Measurements from ENCODE around the gene ADIG.
"Not testable (repeated sequence)": the region's sequence is repeated elsewhere in the genome, so short reads cannot be mapped to it uniquely, and the experiment has no call there.

Gene ADIG

DNA sequence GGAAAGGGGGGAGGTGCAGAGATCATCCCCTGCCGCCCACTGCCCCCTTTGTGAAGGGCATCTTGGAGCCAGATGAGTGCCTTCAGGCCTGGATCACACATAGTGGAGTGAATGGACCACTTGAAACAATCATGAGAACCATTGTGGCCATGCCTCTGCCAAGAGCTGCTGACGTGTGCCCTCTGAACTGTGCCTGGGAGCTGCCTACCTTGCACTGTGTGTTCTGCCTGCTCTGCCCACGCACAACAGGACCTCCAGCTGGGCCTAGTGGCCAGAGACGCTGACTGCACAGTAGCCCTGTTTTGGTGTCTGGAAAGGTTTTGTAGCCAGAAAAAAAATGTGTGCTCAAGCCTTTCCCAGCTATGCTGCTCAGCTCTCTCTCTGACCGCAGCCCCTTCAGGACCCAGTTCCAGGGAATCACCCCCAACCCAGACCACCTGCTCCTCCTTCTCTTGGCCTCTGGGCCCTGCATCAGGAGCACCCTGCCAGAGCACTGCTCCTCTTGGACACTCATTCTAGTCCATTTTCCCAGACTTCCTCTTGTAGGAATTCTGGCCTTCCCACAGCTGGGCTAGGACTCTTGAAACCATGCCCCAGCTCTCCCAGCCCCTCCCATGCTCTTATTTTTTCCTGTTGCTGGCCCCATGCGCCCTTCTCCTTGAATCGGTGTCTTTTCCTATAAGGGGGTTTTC lies 1.6 kb upstream of the ADIG start:
- no peak for DNase-seq

DNA sequence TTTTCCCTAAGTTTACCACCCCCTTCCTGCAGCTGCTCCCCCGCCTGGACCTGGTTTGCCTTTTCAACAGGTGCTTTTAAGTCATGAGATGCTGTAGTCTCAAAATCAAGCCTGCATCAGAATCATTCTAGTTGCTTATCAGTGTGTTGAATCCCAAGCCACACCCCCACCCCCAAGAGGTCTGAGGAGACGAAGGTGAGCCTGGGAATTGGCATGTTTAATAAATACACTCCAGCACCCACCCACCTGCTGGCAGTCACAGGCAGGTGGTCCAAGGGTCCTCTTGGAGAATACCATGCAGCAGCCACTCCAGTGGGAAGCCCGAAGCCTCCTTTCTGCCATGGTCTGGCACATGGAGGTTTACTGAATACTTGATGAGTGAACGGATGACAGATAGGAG lies 1.1 kb upstream of the ADIG start:
- DNase-seq, result no peak

DNA sequence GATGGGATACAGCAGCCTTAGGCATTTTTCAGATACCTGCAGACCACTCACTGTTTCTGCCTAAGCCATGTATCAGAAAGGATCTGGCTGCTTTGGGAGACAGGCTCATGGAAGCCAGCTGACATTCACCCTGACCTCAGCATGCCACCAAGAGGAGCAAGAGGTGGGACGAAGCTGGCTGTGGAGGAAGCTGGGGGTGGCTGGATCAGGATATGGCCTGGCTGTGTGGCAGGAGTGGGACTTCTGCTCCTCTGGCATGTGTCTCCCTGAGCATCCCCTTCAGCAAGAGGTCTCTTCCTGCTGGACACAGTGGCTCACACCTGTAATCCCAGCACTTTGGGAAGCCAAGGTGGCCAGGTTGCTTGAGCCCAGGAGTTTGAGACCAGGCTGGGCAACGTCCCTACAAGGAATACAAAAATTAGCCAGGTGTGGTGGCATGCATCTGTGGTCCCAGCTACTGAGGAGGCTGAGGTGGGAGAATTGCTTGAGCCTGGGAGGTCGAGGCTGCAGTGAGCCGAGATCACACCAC lies 897 bp downstream of the ADIG start:
- DNase-seq, result no peak

DNA sequence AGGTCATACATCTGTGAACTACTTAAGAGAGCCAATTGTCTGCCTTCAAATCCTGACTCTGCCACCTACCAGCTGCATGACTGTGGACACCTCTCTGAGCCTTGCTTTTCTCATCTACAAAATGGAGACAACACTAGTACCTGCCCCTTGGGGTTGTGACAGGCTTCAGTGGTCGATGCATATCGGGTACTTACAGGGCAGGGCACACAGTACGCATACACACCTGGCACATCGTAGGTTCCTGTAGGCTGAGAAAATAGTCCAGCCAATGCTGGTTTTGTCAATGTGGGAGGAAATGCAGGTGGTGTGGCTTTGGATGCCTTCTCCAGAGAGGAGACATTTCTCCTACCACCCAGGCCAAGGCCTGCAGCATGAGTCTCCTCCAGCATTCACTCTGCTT lies 2.3 kb downstream of the ADIG start:
- no peak for DNase-seq

DNA sequence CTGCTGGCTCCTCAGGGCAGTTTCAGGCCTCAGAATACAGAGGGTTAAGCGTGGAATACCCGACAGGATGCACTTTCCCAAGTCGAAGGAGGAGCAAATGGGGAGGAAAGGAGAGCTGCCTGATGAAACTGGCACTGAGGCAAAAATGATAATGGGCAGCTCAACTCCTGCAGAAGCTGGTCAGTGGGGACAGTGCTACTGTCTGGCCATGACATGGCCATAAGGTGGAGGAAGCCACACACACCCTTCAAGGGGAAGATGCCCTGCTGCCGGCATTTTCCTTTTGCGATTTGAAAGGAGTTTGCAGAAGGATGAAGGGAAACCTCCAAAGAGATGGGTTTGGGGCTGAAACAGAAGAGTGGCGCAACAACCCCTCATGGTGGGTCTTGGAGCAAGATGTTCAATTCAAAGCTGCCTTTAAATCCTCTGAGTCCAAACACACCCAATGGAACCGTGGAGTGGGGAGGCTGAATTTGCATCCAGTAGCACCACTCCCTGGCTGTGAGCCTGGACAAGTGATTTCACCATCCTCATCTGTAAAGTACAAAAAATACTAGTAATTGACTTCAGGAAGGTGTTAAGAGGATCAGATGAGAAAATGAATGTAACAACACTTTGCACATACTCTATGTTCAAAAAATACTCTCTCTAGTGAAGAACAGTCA lies 3.2 kb downstream of the ADIG start:
- no peak for DNase-seq

DNA sequence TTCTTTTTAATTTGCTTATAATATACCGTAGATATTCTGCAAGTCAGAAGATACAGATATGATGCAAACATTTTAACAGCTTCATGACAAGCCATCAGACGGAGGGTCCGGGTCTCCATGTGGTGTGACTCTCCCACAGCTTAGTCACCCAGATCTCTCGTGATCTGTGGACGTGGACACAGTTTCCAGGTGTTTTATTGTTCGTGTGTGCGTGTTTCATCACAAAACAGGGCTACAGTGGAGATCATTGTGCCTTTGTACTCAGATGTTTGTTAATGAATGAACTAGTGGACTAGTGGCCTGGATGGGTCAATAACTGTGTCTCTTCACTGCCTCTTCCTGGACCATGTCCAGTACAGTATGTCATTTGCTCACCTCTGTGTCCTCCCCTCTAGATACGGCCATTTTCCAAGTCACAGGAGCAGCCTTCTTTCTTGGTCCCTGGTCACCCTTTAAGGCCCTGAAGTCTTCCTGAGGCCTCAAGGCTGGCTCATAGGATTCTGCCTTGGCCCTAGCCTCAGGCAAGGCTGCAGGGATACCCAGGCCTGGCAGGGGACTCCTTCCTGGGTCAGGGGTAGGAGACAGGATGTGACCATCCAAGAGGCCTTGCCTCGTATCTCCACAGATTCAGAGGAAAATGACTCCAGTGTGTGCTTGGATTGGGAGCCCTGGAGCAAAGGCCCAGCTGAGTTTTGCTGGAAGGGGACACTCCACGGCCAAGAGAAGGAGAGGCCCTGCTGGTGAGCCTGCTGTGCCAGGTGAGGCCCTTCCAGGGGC lies 4.6 kb downstream of the ADIG start:
- DNase-seq, result no peak

DNA sequence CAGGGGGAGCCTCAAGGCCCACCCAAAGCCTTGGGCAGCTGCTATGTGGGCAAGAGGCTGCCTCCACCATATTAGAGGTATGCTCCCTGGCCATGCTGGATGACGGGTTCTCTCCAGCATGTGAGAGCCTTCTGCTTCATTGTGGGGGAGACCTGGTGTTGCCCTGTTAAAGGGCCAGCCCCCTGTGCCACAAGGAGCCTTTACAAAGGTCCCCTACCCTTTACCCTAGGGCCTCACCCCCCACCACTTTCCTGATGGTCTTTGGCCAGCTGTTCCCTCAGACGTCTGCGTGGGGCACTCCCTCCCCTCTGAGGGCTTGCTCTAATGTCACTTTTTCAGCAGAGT lies 5.2 kb downstream of the ADIG start:
- no peak for DNase-seq

DNA sequence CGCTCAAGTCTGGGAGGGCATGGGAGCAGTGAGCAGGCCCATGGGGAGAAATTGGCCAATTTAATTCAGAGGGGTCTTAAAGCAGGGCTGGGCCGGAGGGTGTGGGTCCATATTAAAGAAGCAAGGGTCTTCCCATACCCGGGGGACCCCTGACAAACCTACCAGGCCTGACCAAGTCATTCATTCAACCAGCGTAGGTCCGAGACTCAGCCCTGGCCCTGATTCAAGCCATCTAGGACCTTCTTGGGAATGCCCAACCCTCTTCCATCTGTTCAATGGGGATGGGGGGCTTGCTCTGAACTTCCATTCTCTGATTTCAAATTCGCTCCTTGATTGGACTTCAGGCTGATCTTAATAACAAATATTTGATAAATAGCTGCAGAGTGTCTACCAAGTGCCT lies 7.3 kb downstream of the ADIG start:
- no peak for DNase-seq

DNA sequence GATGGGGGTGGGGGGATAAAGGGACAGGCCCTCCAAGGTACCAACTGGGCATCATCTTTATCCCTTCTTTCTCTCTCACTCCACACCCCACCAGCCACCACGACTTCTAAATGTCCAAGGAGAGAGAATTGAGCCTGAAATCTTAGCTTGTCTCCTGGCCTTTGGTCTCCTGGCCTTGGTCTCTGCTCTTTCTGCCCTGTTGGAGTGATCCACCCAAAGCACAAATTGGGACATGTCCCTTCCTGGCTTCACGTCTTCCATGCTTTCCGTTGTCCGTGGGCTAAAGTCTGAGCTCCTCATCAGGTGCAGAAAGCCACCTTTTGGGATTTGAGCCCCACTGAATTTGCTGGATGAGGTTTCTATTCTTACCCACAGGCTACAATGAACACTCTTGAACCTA lies 8.4 kb downstream of the ADIG start:
- DNase-seq, result no peak

DNA sequence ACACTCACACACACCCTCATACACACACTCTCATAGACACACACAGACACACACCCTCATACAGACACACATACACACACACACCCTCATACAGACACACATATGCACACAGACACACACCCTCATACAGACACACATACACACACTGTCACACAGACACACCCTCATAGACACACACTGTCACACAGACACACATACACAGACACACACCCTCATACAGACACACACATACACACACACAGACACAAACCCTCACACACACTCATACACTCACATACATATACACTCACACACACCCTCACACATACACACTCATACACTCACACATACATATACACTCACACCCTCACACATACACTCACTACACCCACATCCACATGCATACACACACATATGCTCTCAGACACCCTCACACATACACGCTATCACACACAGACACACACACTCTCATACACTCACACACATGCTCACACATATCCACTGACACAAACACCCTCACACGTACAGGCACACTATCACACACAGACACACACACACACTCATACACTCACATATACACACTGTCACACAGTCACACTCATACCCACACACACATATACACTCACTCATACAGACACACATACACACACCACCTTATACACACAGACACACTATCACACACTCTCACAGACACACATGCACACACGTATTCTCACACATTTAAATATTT lies 9.1 kb downstream of the ADIG start:
- DNase-seq, result no peak

DNA sequence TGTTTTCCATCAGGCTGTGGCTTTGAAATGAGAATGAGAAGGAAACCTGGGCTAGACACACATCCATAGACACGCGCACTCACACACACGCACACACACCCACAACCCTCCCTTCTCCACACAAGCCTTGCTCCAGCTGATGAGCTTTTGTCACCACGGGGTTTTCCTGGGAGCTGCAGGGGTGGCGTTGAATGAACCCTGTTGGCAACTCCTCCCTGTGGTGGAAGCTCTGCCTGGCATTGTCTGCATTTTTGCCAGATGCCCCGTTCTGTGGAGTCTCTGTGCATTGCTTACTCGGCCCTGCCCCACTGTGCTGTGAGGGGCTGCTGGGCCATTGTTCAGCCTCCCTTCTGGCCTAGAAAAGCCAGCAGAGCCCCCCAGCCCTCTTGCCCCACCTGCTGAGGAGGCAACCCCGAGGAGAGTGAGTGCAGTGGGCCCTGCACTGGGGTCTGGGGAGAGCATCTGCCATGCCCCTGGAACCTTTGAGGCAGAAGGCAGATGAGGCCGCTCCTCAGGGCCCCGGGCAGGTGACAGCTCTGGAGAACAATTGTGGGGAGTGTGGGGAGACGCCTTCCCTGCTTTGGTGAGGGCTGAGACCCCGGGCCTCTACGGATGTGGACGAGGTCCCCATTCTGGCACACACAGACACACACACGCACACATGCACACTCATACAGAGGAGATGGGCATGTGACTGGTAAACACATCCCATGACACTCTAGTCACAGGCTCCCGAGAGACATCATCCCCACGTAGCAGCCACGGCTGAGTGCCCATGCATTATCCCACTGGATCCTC lies 9.9 kb downstream of the ADIG start:
- no peak for DNase-seq

DNA sequence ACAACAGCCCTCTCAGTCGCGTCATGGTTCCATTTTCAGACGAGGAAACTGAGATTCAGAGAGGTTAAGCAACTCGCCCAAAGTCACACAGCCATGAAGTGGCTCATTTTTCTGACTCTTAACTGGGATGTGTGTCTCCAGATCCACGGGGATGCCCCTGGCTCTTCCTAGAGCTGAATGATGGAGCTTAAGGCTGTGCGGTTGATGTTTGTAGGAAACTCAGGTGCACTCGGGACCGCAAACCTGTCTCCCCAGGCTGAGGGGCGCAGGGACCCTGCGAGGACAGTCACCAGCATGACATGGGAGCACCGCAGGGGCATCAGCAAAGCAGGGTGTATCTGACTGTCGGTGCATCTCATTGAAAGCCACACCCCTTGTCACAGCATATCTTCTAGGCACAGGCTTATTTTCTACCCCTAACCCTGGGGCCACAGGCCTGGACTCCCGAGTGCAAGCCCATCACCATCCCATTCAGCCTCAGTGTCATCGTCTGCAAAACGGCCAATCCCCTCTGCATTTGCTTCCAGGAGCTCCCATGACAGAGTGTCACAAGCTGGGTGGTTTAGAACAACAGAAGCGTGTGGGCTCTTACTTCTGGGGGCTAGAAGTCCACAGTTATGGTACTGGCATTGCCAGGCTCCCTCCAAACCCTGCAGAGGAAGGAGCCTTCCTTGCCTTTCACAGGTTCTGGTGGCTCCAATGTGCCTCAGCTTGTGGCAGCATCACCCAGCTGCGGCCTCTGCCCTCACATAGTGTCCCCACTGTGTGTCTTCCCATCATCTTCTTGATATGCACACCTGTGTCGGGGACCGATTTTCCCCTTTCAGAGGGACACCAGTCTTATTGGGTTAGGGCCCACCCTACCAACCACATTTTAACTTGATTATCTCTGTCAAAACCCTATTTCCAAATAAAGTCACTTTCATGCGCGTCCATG lies 10.7 kb downstream of the ADIG start:
- no peak for DNase-seq

DNA sequence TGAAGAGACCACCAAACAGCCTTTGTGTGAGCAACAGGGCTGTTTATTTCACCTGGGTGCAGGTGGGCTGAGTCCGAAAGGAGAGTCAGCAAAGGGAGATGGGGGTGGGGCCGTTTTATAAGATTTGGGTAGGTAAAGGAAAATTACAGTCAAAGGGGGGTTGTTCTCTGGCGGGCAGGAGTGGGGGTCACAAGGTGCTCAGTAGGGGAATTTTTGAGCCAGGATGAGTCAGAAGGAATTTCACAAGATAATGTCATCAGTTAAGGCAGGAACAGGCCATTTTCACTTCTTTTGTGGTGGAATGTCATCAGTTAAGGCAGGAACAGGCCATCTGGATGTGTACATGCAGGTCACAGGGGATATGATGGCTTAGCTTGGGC lies 11.4 kb downstream of the ADIG start:
- not testable (repeated sequence) for DNase-seq

DNA sequence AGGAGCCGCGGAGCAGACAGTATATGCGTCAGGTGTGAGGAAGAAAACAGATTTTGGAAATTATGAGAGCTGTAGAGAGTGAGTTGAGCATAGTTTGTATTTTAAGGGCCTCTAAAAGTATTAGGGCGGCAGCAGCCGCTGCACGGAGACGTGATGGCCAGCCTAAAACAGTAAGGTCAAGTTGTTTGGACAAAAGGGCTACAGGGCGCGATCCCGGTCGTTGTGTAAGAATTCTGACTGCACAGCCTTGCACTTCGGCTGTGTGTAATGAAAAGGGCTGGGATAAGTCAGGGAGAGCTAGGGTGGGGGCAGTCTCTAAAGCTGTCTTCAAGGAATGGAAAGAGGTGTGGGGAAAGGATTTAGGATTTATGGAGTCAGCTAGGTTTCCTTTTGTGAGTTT lies 13.3 kb downstream of the ADIG start:
- not testable (repeated sequence) for DNase-seq

DNA sequence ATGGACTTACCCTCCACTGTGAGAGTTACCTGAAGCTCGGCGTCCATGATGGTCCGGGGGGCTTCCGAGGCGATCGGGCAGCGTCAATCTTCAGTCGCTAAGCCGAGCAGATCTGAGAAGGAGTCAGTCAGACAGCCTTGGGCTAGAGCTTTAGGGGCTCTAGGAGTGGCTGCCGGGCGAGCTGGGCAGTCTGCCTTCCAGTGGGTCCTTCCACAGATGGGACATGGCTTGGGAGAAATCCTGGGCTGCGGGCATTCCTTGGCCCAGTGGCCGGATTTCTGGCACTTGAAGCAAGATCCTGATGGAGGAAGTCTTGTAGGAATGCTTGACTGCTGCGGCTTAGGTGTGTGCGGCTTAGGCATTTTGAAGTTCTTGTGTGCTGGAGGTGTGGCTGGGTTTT lies 14.9 kb downstream of the ADIG start:
- DNase-seq, result not testable (repeated sequence)

DNA sequence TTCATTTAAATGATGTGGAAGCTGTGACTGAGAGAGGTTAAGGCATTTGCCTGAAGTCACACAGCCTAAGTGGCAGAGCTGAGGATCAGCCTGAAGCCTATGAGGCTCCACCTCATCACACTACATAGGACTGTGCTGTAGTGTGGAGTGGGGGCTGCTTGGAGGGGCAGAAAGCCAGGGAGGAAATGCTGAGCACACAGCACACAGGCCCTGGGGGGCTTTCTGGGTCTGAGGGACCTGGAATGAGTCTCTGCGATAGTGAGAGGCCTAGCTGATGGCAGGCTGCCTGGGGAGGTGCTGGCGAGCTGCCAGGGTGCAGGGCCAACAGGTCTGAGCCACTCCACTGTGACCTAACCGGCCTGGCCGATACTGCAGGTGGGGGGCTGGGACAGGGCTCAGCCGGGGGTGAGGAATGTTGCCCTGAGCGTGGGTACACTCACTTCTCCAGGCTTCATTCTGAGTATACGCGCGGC lies 18.4 kb downstream of the ADIG start:
- DNase-seq, result no peak

DNA sequence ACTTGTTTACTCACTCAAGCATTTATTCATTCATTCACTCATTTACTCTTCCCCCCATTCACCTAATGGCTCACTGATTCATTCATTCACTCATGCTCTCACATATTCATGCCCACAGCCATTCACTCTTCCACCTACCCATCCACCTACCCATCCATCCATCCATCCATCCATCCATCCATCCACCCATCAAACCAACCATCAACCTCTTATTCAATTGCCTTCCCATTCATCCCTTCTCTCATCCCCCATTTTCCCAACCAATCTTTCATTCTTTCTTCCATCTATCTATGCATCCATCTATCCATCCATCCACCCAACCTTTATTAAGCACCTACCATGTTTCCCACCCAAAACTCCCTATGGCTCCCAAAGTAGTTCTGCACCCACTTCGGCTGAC lies 19.1 kb downstream of the ADIG start:
- DNase-seq, result no peak

DNA sequence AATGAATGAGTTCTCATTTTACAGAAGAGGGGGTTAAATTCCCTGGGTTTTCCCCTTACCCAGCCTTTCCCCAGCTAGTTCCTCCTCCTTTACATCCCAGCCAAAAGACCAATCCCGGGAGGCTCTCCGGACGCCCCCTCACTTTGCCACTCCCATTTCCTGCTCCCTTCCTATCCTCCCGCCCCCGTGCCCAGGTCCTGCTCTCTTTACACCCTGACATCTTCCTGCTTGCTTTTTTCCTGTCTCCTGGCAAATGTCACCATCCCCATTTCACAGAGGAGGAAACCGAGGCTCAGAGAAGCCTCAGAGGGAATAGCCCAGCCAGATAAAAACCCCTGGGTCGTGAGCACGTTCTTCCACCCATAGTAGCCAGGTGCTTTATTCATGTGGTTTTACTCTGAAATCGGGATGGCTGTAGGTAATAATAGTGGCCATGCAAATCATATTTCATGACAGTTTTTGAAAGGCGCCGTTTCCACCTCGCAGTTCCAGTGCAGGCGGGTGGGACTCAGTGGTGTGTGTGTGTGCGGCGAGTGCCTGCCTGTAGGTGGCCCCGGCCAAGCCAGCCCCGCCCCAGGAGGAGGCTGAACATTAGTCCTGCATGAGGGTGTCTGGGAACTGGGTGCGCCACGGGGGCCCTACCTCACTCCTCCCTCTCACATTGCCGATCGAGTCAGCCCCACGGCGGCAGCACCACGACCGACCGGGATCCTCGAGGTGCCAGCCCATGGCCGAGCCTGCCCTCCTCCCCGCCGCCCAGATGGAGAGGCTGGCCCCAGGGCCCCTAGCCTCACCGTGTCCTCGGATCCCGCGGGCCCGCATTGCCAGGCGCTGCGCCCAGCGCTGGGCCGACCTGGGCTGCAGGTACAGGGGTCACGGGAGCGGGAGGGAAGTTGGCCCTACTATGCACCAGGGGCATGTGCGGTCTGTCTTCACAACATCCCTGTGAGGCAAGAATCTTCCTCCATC lies 20.5 kb downstream of the ADIG start, which contains the start of gene ARHGAP40:
Gene ARHGAP40 (plus strand): TSS at position 594 of the 969 bp plus-strand sequence.
- DNase-seq, result no peak

DNA sequence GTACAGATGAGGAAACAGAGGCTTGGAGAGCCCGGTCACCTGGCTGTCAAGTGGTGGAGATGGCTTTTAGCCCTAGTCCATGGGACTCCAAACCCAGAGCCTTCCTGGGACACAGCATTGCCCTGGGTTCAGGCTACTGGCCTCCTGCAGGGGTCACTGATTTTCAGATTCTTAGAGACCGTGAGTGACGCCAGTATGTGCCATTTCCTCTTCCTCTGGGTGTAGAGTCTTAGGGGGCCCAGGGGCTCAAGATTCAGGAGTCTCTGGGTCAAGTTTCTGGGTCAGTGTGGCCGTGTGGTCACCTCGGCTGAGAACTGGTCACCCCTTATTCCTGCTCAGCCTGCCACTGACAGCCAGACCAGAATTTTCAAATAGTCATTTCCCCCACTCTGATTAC lies 21.2 kb downstream of the ADIG start:
- no peak for DNase-seq

DNA sequence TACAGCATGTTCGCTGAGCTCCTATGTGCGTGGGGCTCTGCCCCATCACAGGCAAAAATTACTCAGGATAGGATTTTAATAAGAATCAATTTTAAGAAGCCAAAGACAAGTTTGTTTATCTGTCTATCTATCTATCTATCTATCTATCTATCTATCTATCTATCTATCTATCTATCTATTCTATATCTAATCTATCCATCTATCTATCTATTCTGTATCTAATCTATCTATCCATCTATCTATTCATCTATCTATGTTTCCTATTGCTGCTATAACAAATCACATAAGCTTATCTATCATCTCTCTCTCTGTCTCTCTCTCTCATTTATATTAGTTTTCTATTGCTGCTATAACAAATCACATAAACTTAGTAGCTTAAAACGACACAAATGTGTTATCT lies 22.3 kb downstream of the ADIG start:
- DNase-seq, result no peak

Data from COR-L47 (cell line).